ENCODE results near the gene MINDY4B. TPM values are rescaled to one million over a fixed set of nuclear protein-coding genes. Genes with fewer than 3 reads are reported as not detected.

Gene MINDY4B
- total and polyA plus RNA-seq, 2 of the 8 experiments (the other 6 are each of a cell fraction or from before 2014, with no cell fraction given) = not detected

- no peak for TF ChIP-seq SP2 (IDR thresholded peaks at IDR 0.05; ENCODE audit: low read length)
- TF ChIP-seq EZH2 (IDR thresholded peaks at IDR 0.05; ENCODE audit: low read depth, low read length, severe bottlenecking) = no peak
- TF ChIP-seq CTBP2 (IDR thresholded peaks at IDR 0.05; ENCODE audit: borderline replicate concordance, insufficient read depth, insufficient read length, low read length) = no peak
These were observed 28.3 kb upstream of the MINDY4B start (continued) for GRCh38 chr3:150933473-150933995.

Data from H1 (cell line).